K562 (cell line): ENCODE measurements around the gene FDPS. TPM values are rescaled to one million over a fixed set of nuclear protein-coding genes. Genes with fewer than 3 reads are reported as not detected.
A peak's percentile ranks its signal among the peaks of the same experiment; 100 is the strongest.

Experiments used
- ARNT ChIP-seq, 2 experiments: fragments of 450-650 bp; IDR thresholded peaks; 2 replicates each; pipeline ENCODE4 v1.6.1; 2016; ENCODE audit warnings: mild to moderate bottlenecking in 1 of 2
- CREB5 ChIP-seq: fragments of 250-450 bp; sonication (Bioruptor Pico); IDR thresholded peaks from 2 replicates; pipeline ENCODE4 v1.5.0; 2020; ENCODE audit warnings: mild to moderate bottlenecking
- CREBBP ChIP-seq: IDR thresholded peaks from one replicate; pipeline ENCODE4 v1.6.1; 2012; ENCODE audit warnings: low read depth, mild to moderate bottlenecking, control low read depth, inconsistent platforms, low read length
- NR2C2 ChIP-seq, 2 experiments: fragments of 200-800 bp in 1 of 2; sonication (Bioruptor generic) in 1 of 2; sonication (generic) in 1 of 2; formaldehyde crosslinking in 1 of 2; IDR thresholded peaks; 2 replicates each; pipeline versions ENCODE4 v1.6.1 to v1.8.0; 2016 to 2022; ENCODE audit warnings: mild to moderate bottlenecking in 1 of 2, missing compliant biosample characterization in 1 of 2, missing genetic modification characterization in 1 of 2, missing genetic modification reagents in 1 of 2
- PYGO2 ChIP-seq: fragments of 450-650 bp; IDR thresholded peaks from 2 replicates; pipeline ENCODE4 v1.6.1; 2016; ENCODE audit warnings: mild to moderate bottlenecking, missing genetic modification characterization, moderate library complexity, missing compliant biosample characterization
- RBM22 ChIP-seq: fragments of 200-400 bp; formaldehyde crosslinking; IDR thresholded peaks from 2 replicates; pipeline ENCODE4 v1.6.1; 2018; ENCODE audit warnings: low read length, low read depth; ENCODE audit not compliant: poor library complexity, severe bottlenecking
- RFX1 ChIP-seq: fragments of 450-650 bp; IDR thresholded peaks from 2 replicates; pipeline ENCODE4 v1.6.1; 2016; ENCODE audit warnings: mild to moderate bottlenecking, moderate library complexity
- TAF7 ChIP-seq: fragments of 450-650 bp; IDR thresholded peaks from 2 replicates; pipeline ENCODE4 v1.6.1; 2016; ENCODE audit warnings: missing genetic modification characterization, missing compliant biosample characterization
- TOE1 ChIP-seq, 2 experiments: fragments of 450-650 bp in 1 of 2; sonication (generic) in 1 of 2; formaldehyde crosslinking in 1 of 2; IDR thresholded peaks; 2 replicates each; pipeline versions ENCODE4 v1.7.1 to v1.8.0; 2016 to 2022; ENCODE audit warnings: borderline replicate concordance in 2 of 2, mild to moderate bottlenecking in 2 of 2, antibody characterized with exemption in 1 of 2, inconsistent platforms in 1 of 2, low read depth in 1 of 2, missing genetic modification reagents in 1 of 2, moderate library complexity in 1 of 2
- ZBTB40 ChIP-seq, 2 experiments: fragments of 450-650 bp in 1 of 2; sonication (generic) in 1 of 2; formaldehyde crosslinking in 1 of 2; IDR thresholded peaks; 2 replicates each; pipeline versions ENCODE4 v1.7.1 to v1.9.0; 2016 to 2022; ENCODE audit warnings: inconsistent platforms in 1 of 2, mild to moderate bottlenecking in 1 of 2, missing genetic modification reagents in 1 of 2
- ZNF282 ChIP-seq: sonication (generic); formaldehyde crosslinking; IDR thresholded peaks from 2 replicates; pipeline ENCODE4 v1.8.1; 2023; ENCODE audit warnings: missing genetic modification reagents
- ZNF655 ChIP-seq: fragments of 250-450 bp; sonication (Bioruptor Pico); IDR thresholded peaks from 2 replicates; pipeline ENCODE4 v1.5.0; 2021
- ZNF740 ChIP-seq, 3 experiments: fragments of 200-800 bp in 1 of 3; sonication (Bioruptor generic) in 1 of 3; sonication (generic) in 1 of 3; formaldehyde crosslinking in 1 of 3; IDR thresholded peaks; 2 replicates each; pipeline versions ENCODE4 v1.6.1 to v1.8.0; 2016 to 2022; ENCODE audit warnings: mild to moderate bottlenecking in 2 of 3, missing compliant biosample characterization in 2 of 3, missing genetic modification characterization in 2 of 3, missing genetic modification reagents in 1 of 3
- polyA plus RNA-seq, 8 experiments: library from polyadenylated mRNA; depleted of rRNA in 4 of 8; stranded (reverse) in 5 of 8; unstranded in 3 of 8; fragments of >200 nt; fragmentation: Nextera tagmentation in 2 of 8; fragmentation: Illumina TruSeq in 1 of 8; extraction: Ambion mirVana in 2 of 8; extraction: Trizol in 1 of 8; gene quantifications; 2 replicates each; pipeline versions ENCODE4 v1.2.1 to v1.2.3, GENCODE V29; 2011 to 2014; ENCODE audit warnings: inconsistent platforms in 1 of 8, missing spikeins in 1 of 8
- total RNA-seq, 7 experiments: library from RNA; depleted of rRNA in 6 of 7; stranded (reverse); fragments of >200 nt in 6 of 7; fragmentation: Illumina TruSeq in 2 of 7; extraction: Trizol in 2 of 7; gene quantifications; 2 replicates each; pipeline versions ENCODE4 v1.2.1 to v1.2.3, GENCODE V29; 2011 to 2021; ENCODE audit warnings: low replicate concordance in 1 of 7

The FDPS gene
- total and polyA plus RNA-seq, 9 of the 15 experiments (the other 6 are each of a cell fraction or from before 2014, with no cell fraction given) = 247 to 884 (median 360) TPM

- no peak for TF ChIP-seq ZNF655 (CRISPR knock-in tag)
- TF ChIP-seq CREBBP = no peak
- TF ChIP-seq ZNF282 (CRISPR knock-in tag) = no peak
- no peak for TF ChIP-seq TOE1 (IDR thresholded peaks at IDR 0.05; ENCODE audit: borderline replicate concordance)
- no peak for TF ChIP-seq TOE1 (CRISPR knock-in tag; IDR thresholded peaks at IDR 0.05; ENCODE audit: borderline replicate concordance, low read depth)
- no peak for TF ChIP-seq ZNF740 (CRISPR knock-in tag; IDR thresholded peaks at IDR 0.05)
- TF ChIP-seq ZNF740 (tag; IDR thresholded peaks at IDR 0.05) = peak in 1 of 2 experiments; percentile 95; a peak in 2 of 4 replicates
- peak; percentile 91 for TF ChIP-seq TAF7 (tag)
- peak; percentile 96 for TF ChIP-seq PYGO2 (tag)
- no peak for TF ChIP-seq ARNT (IDR thresholded peaks at IDR 0.05)
- TF ChIP-seq CREB5 (CRISPR knock-in tag) = peak; percentile 96
- no peak for TF ChIP-seq ZBTB40 (IDR thresholded peaks at IDR 0.05)
- TF ChIP-seq ZBTB40 (CRISPR knock-in tag; IDR thresholded peaks at IDR 0.05) = no peak
- TF ChIP-seq RBM22 = no peak
- no peak for TF ChIP-seq RFX1
- no peak for TF ChIP-seq NR2C2 (CRISPR knock-in tag; IDR thresholded peaks at IDR 0.05)
- peak; percentile 59; the same call in 1 of the 2 replicates for TF ChIP-seq NR2C2 (tag; IDR thresholded peaks at IDR 0.05)
Measured at GRCh38 chr1:155307247-155307740, 1.4 kb upstream of the FDPS start (continued).
